H1 (cell line): ENCODE results near the gene PTCSC3. TPM values are rescaled to one million over a fixed set of nuclear protein-coding genes. Genes with fewer than 3 reads are reported as not detected.

Source experiments
- CTCF ChIA-PET: fragments of 300-600 bp; sonication (Branson Sonifier 250); formaldehyde crosslinking; loops from one replicate; lab custom pipeline; 2021; ENCODE audit not compliant: partially characterized antibody; lab: Charles Lee
- POLR2A ChIA-PET: fragments of 300-600 bp; sonication (Branson Sonifier 250); formaldehyde crosslinking; loops from one replicate; lab custom pipeline; 2021; ENCODE audit warnings: inconsistent platforms; ENCODE audit not compliant: partially characterized antibody; lab: Charles Lee
- DNase-seq, 2 experiments: peaks; one replicate each; pipeline versions ENCODE4 v3.0.0 to v3.0.0-alpha.2; 2010 to 2022; ENCODE audit warnings: low spot score in 2 of 2, low read depth in 1 of 2, mixed read lengths in 1 of 2
- FAIRE-seq: peaks from 2 replicates; lab custom pipeline; 2011; peaks lifted over from hg19 to GRCh38; lab: Jason Lieb, UNC
- H2AFZ ChIP-seq: 2 replicates; pipeline ENCODE4 v1.8.1; 2012; ENCODE audit warnings: low read length, inconsistent platforms
- H2AK5ac ChIP-seq: 2 replicates; pipeline ENCODE4 v1.6.1; 2013; ENCODE audit warnings: low read depth, low read length
- H2BK120ac ChIP-seq: replicated peaks from 2 replicates; pipeline ENCODE3; 2013; ENCODE audit warnings: low read depth, low read length, inconsistent platforms
- H2BK12ac ChIP-seq: 2 replicates; pipeline ENCODE4 v1.6.1; 2013; ENCODE audit warnings: low read depth, low read length
- H2BK15ac ChIP-seq: 2 replicates; pipeline ENCODE4 v1.6.1; 2013; ENCODE audit warnings: low read length
- H2BK20ac ChIP-seq: 2 replicates; pipeline ENCODE4 v1.6.1; 2013; ENCODE audit warnings: low read length
- H2BK5ac ChIP-seq: 2 replicates; pipeline ENCODE4 v1.6.1; 2013; ENCODE audit warnings: low read depth, low read length
- H3K14ac ChIP-seq: 2 replicates; pipeline ENCODE4 v1.6.1; 2013; ENCODE audit warnings: inconsistent platforms; ENCODE audit not compliant: insufficient read length
- H3K18ac ChIP-seq: 2 replicates; pipeline ENCODE4 v1.6.1; 2013; ENCODE audit warnings: low read length; ENCODE audit errors: extremely low read depth
- H3K23ac ChIP-seq: 2 replicates; pipeline ENCODE4 v1.6.1; 2013; ENCODE audit warnings: inconsistent platforms; ENCODE audit not compliant: insufficient read length
- H3K23me2 ChIP-seq: 2 replicates; pipeline ENCODE4 v1.6.1; 2013; ENCODE audit warnings: low read depth, low read length
- H3K27ac ChIP-seq: 2 replicates; pipeline ENCODE4 v1.6.1; 2011; ENCODE audit warnings: low read depth, low read length, inconsistent platforms
- H3K27me3 ChIP-seq, 4 experiments: replicated peaks in 1 of 4; 1 replicate in 1 of 4; 2 replicates in 3 of 4; pipeline versions ENCODE4 v1.6.1 to v1.8.1; 2011 to 2013; ENCODE audit warnings: low read length in 3 of 4, mild to moderate bottlenecking in 3 of 4, inconsistent platforms in 2 of 4, mixed read lengths in 2 of 4, moderate library complexity in 1 of 4; ENCODE audit not compliant: control insufficient read depth in 3 of 4, insufficient read depth in 3 of 4; ENCODE audit errors: extremely low read depth in 1 of 4
- H3K36me3 ChIP-seq, 4 experiments: 2 replicates each; pipeline versions ENCODE4 v1.6.1 to v1.8.1; 2011 to 2013; ENCODE audit warnings: mild to moderate bottlenecking in 4 of 4, low read length in 3 of 4, moderate library complexity in 2 of 4, control low read depth in 1 of 4, inconsistent platforms in 1 of 4; ENCODE audit not compliant: insufficient read depth in 4 of 4, control insufficient read depth in 2 of 4
- H3K4ac ChIP-seq: replicated peaks from 2 replicates; pipeline ENCODE3; 2013; ENCODE audit warnings: low read length, low read depth, mixed read lengths, inconsistent platforms; ENCODE audit not compliant: insufficient read length
- H3K4me1 ChIP-seq, 4 experiments: replicated peaks in 1 of 4; 1 replicate in 1 of 4; 2 replicates in 3 of 4; pipeline versions ENCODE4 v1.6.1 to v1.8.1; 2011 to 2013; ENCODE audit warnings: low read length in 3 of 4, inconsistent platforms in 2 of 4, mixed read lengths in 1 of 4; ENCODE audit not compliant: insufficient read depth in 4 of 4, control insufficient read depth in 3 of 4
- H3K4me2 ChIP-seq, 2 experiments: 2 replicates each; pipeline versions ENCODE4 v1.6.1 to v1.8.1; 2011 to 2013; ENCODE audit warnings: low read depth in 2 of 2, low read length in 2 of 2, control low read depth in 1 of 2, inconsistent platforms in 1 of 2, mild to moderate bottlenecking in 1 of 2; ENCODE audit not compliant: insufficient read depth in 1 of 2
- H3K4me3 ChIP-seq, 4 experiments: fragments of 200-600, 300-600 bp in 1 of 4; sonication (generic), shearing (Covaris generic), sonication (Bioruptor Twin) in 1 of 4; 2 replicates each; pipeline versions ENCODE4 v1.5.1 to v1.8.1; 2011 to 2016; ENCODE audit warnings: low read length in 4 of 4, low read depth in 3 of 4, control low read depth in 2 of 4, inconsistent platforms in 2 of 4, mild to moderate bottlenecking in 2 of 4, mixed read lengths in 1 of 4, moderate library complexity in 1 of 4; ENCODE audit not compliant: insufficient read depth in 2 of 4; ENCODE audit errors: extremely low read depth in 1 of 4
- H3K56ac ChIP-seq: replicated peaks from 2 replicates; pipeline ENCODE3; 2013; ENCODE audit warnings: low read depth, mild to moderate bottlenecking, mixed read lengths, low read length, inconsistent platforms; ENCODE audit not compliant: insufficient read length
- H3K79me1 ChIP-seq: 2 replicates; pipeline ENCODE4 v1.6.1; 2013; ENCODE audit warnings: low read depth, low read length, control low read depth
- H3K79me2 ChIP-seq, 2 experiments: 2 replicates each; pipeline versions ENCODE4 v1.6.1 to v1.8.1; 2012 to 2013; ENCODE audit warnings: low read length in 2 of 2, mild to moderate bottlenecking in 2 of 2, inconsistent platforms in 1 of 2; ENCODE audit not compliant: insufficient read depth in 2 of 2, control insufficient read depth in 1 of 2
- H3K9ac ChIP-seq, 4 experiments: replicated peaks in 1 of 4; 1 replicate in 1 of 4; 2 replicates in 3 of 4; pipeline versions ENCODE4 v1.6.1 to v1.8.1; 2011 to 2013; ENCODE audit warnings: low read depth in 3 of 4, low read length in 3 of 4, control low read depth in 2 of 4, mild to moderate bottlenecking in 2 of 4, moderate library complexity in 2 of 4, inconsistent platforms in 1 of 4; ENCODE audit errors: extremely low read depth in 1 of 4
- H3K9me3 ChIP-seq, 2 experiments: 2 replicates each; pipeline versions ENCODE4 v1.6.1 to v1.8.1; 2012 to 2013; ENCODE audit warnings: mild to moderate bottlenecking in 2 of 2, moderate library complexity in 2 of 2, control low read depth in 1 of 2, inconsistent platforms in 1 of 2, low read depth in 1 of 2, low read length in 1 of 2, mixed read lengths in 1 of 2; ENCODE audit not compliant: insufficient read depth in 2 of 2
- H4K20me1 ChIP-seq, 2 experiments: replicated peaks in 1 of 2; 2 replicates each; pipeline versions ENCODE3 to v1.8.1; 2011 to 2013; ENCODE audit warnings: inconsistent platforms in 2 of 2, low read length in 2 of 2, mild to moderate bottlenecking in 1 of 2; ENCODE audit not compliant: insufficient read depth in 2 of 2, control insufficient read depth in 1 of 2
- H4K5ac ChIP-seq: 2 replicates; pipeline ENCODE4 v1.6.1; 2013; ENCODE audit warnings: low read length, low read depth, mixed read lengths, inconsistent platforms; ENCODE audit not compliant: insufficient read length
- H4K8ac ChIP-seq: 2 replicates; pipeline ENCODE4 v1.8.0; 2013; ENCODE audit warnings: mild to moderate bottlenecking, moderate library complexity, low read length, inconsistent platforms; ENCODE audit not compliant: insufficient read depth; ENCODE audit errors: extremely low read depth
- H4K91ac ChIP-seq: replicated peaks from 2 replicates; pipeline ENCODE3; 2013; ENCODE audit warnings: low read length, mixed read lengths, inconsistent platforms; ENCODE audit not compliant: insufficient read length
- CTBP2 ChIP-seq: IDR thresholded peaks from 2 replicates; pipeline ENCODE4 v1.7.0; 2011; ENCODE audit warnings: borderline replicate concordance, mild to moderate bottlenecking, moderate library complexity, mixed read lengths, low read length; ENCODE audit not compliant: insufficient read depth, insufficient read length
- GTF2F1 ChIP-seq: IDR thresholded peaks from 2 replicates; pipeline ENCODE4 v1.6.1; 2012; ENCODE audit warnings: low read depth, low read length, improper control_type of control experiment, borderline replicate concordance
- RAD21 ChIP-seq, 2 experiments: IDR thresholded peaks in 1 of 2; conservative IDR thresholded peaks in 1 of 2; 2 replicates each; pipeline ENCODE4 v1.6.1; 2011; ENCODE audit warnings: low read depth in 2 of 2, low read length in 2 of 2, improper control_type of control experiment in 1 of 2, inconsistent platforms in 1 of 2, mild to moderate bottlenecking in 1 of 2, moderate library complexity in 1 of 2
- USF2 ChIP-seq: IDR thresholded peaks from 2 replicates; pipeline ENCODE4 v1.6.1; 2011; ENCODE audit warnings: low read length, improper control_type of control experiment
- ZNF274 ChIP-seq: IDR thresholded peaks from 2 replicates; pipeline ENCODE4 v1.7.0; 2012; ENCODE audit warnings: low read length, borderline replicate concordance; ENCODE audit errors: extremely low read depth
- WGBS, 2 experiments: shearing (Covaris generic) in 1 of 2; methylation state at CpG; one replicate each; pipeline versions ENCODE4 v1.1.6 to v1.1.7; 2013 to 2015; ENCODE audit warnings: low lambda C conversion rate in 2 of 2, mixed read lengths in 2 of 2, inconsistent platforms in 1 of 2, low coverage in 1 of 2, missing lambda C conversion rate in 1 of 2; ENCODE audit not compliant: insufficient replicate concordance in 2 of 2, insufficient coverage in 1 of 2, insufficient read length in 1 of 2; ENCODE audit errors: extremely low coverage in 1 of 2, missing lambda C conversion rate in 1 of 2; 5-methylcytosine and 5-hydroxymethylcytosine counted together
- polyA plus RNA-seq, 7 experiments: library from polyadenylated mRNA; depleted of rRNA in 3 of 7; stranded (reverse) in 5 of 7; unstranded in 2 of 7; fragments of >200 nt in 5 of 7; fragments of 200-250 nt in 2 of 7; gene quantifications; 1 replicate in 5 of 7; 2 replicates in 1 of 7; 4 replicates in 1 of 7; pipeline versions ENCODE4 v1.2.1 to v1.2.3, GENCODE V29; 2011 to 2013; ENCODE audit warnings: missing spikeins in 2 of 7, mixed read lengths in 2 of 7
- total RNA-seq: library from RNA; stranded (reverse); fragmentation: NEBNext Ultra II Directional; extraction: Animal tissue kit (Norgen Biotek cat#: 25700); gene quantifications from 2 replicates; pipeline ENCODE4 v1.2.1, GENCODE V29; 2021

Gene PTCSC3
- total and polyA plus RNA-seq, 2 of the 8 experiments (the other 6 are each of a cell fraction or from before 2014, with no cell fraction given), result not detected

GRCh38 chr14:36194663-36195062 is 18.1 kb upstream of the PTCSC3 start:
- no peak overlapping the region for H3K9ac ChIP-seq
- no peaks in the 10 kb centered on the region for H3K23me2 ChIP-seq
- no peak overlapping the region for H2BK120ac ChIP-seq
- no peak overlapping the region for H2BK5ac ChIP-seq
- POLR2A ChIA-PET, result no interaction called here
- no peak overlapping the region for H3K18ac ChIP-seq
- H3K4ac ChIP-seq, result no peak overlapping the region
- H2BK15ac ChIP-seq, result no peak overlapping the region
- no peak overlapping the region for H3K4me3 ChIP-seq
- H4K20me1 ChIP-seq, result no peaks in the 10 kb centered on the region
- H4K5ac ChIP-seq, result no peak overlapping the region
- no peak overlapping the region for H3K27ac ChIP-seq
- H3K27me3 ChIP-seq, result no peaks in the 10 kb centered on the region
- no peak overlapping the region for H2AK5ac ChIP-seq
- no peak overlapping the region for H4K8ac ChIP-seq
- no peak overlapping the region for H2BK12ac ChIP-seq
- FAIRE-seq, result no peak
- no peak overlapping the region for H2AFZ ChIP-seq
- H3K4me2 ChIP-seq, result no peak overlapping the region
- CTCF ChIA-PET, result interaction anchor here (0.8 to 1.4 kb wide), 2 partner anchors 123 to 179 kb away, joined by 3 to 4 read pairs; no protein-coding TSS in a partner anchor
- H3K9me3 ChIP-seq, result no peaks in the 10 kb centered on the region
- no peak overlapping the region for H2BK20ac ChIP-seq
- no peak for DNase-seq
- no peak overlapping the region for H3K23ac ChIP-seq
- no peak overlapping the region for H4K91ac ChIP-seq
- no peaks in the 10 kb centered on the region for H3K4me1 ChIP-seq
- H3K79me1 ChIP-seq, result no peaks in the 10 kb centered on the region
- H3K56ac ChIP-seq, result no peak overlapping the region
- H3K79me2 ChIP-seq, result no peaks in the 10 kb centered on the region
- no peaks in the 10 kb centered on the region for H3K36me3 ChIP-seq
- no peak overlapping the region for H3K14ac ChIP-seq
- 78% methylated on average over 2 of the region's 4 CpGs; no CpG with 5 or more reads in 1 of the 2 experiments for WGBS, 2 experiments
- TF ChIP-seq RAD21 (IDR thresholded peaks at IDR 0.05 in 1 of 2, conservative IDR thresholded peaks at IDR 0.05 in 1 of 2; ENCODE audit: low read depth in 2 of 2, low read length in 2 of 2) (no peak), CTBP2 (no peak), ZNF274 (no peak), USF2 (no peak), GTF2F1 (no peak)
